Gastroesophageal sphincter (tissue), 4 donors: ENCODE results near the gene PPP1R14B. TPM values are rescaled to one million over a fixed set of nuclear protein-coding genes. Genes with fewer than 3 reads are reported as not detected.

Source experiments
- ATAC-seq: fragments of 150-250 bp; one replicate; pipeline ENCODE4 v1.9.1; 2016; ENCODE audit warnings: mild to moderate bottlenecking, moderate library complexity
- H3K27ac ChIP-seq, 4 donors: fragments of 200-600 bp; sonication (generic) in 3 of 4; 1 replicate in 3 of 4; 2 replicates in 1 of 4; pipeline ENCODE4 v1.5.1; 2016 to 2019
- H3K27me3 ChIP-seq: fragments of 200-600 bp; sonication (generic); one replicate; pipeline ENCODE4 v1.5.1; 2019
- H3K36me3 ChIP-seq, 2 donors: fragments of 200-600 bp; sonication (generic); one replicate each; pipeline ENCODE4 v1.5.1; 2019; ENCODE audit warnings: control low read depth in 1 of 2
- H3K4me1 ChIP-seq, 3 donors: fragments of 200-600 bp; sonication (generic); 1 replicate in 2 of 3; 2 replicates in 1 of 3; pipeline ENCODE4 v1.5.1; 2016 to 2019; ENCODE audit warnings: control low read depth in 2 of 3
- H3K4me3 ChIP-seq, 2 donors: fragments of 200-600 bp; sonication (generic); one replicate each; pipeline ENCODE4 v1.5.1; 2019; ENCODE audit warnings: mild to moderate bottlenecking in 1 of 2, moderate library complexity in 1 of 2
- H3K9me3 ChIP-seq, 3 donors: fragments of 200-600 bp; sonication (generic); one replicate each; pipeline ENCODE4 v1.5.1; 2017 to 2019; ENCODE audit warnings: control low read depth in 2 of 3
- CTCF ChIP-seq, 4 experiments: fragments of 200-600 bp in 2 of 4; fragments of 450-650 bp in 2 of 4; sonication (generic) in 1 of 4; IDR thresholded peaks; one replicate each; pipeline ENCODE4 v1.5.1; 2017 to 2019; ENCODE audit warnings: antibody characterized with exemption in 4 of 4, mild to moderate bottlenecking in 2 of 4, moderate library complexity in 2 of 4
- EP300 ChIP-seq: sonication (generic); formaldehyde crosslinking; IDR thresholded peaks from one replicate; pipeline ENCODE4 v1.6.1; 2017; ENCODE audit warnings: antibody characterized with exemption, mild to moderate bottlenecking
- POLR2A ChIP-seq, 2 donors: fragments of 450-650 bp; IDR thresholded peaks; one replicate each; pipeline ENCODE4 v1.6.1; 2017; ENCODE audit warnings: antibody characterized with exemption in 2 of 2, mild to moderate bottlenecking in 2 of 2, moderate library complexity in 1 of 2
- POLR2AphosphoS5 ChIP-seq: sonication (generic); formaldehyde crosslinking; IDR thresholded peaks from one replicate; pipeline ENCODE4 v1.6.1; 2017; ENCODE audit warnings: antibody characterized with exemption
- WGBS, 2 donors: methylation state at CpG; one replicate each; pipeline ENCODE4 v1.1.5; 2018; ENCODE audit warnings: low coverage in 1 of 2; 5-methylcytosine and 5-hydroxymethylcytosine counted together
- total RNA-seq, 4 donors: library from RNA; depleted of rRNA; stranded (reverse); fragments of >200 nt; gene quantifications; one replicate each; pipeline ENCODE4 v1.1.0, GENCODE V29; 2016

PPP1R14B gene
- total RNA-seq, 4 donors from 2014 or later = 37.2 to 123 (median 70.9) TPM

GRCh38 chr11:64259533-64260067, 12.9 kb upstream of the PPP1R14B start:
- 76 to 93% methylated on average over 2 to 4 of the region's 4 CpGs for WGBS, 2 donors
- H3K36me3 ChIP-seq = peaks cover 0 to 98% of the 10 kb centered on the region in 2 donors
- TF ChIP-seq CTCF (IDR thresholded peaks at IDR 0.05) (no peak), POLR2AphosphoS5 (no peak), EP300 (no peak), POLR2A (IDR thresholded peaks at IDR 0.05) (no peak)
- no peaks in the 10 kb centered on the region for H3K9me3 ChIP-seq
- ATAC-seq = no peak
- no peak overlapping the region for H3K27ac ChIP-seq
- no peak overlapping the region for H3K4me3 ChIP-seq
- H3K27me3 ChIP-seq = no peaks in the 10 kb centered on the region
- H3K4me1 ChIP-seq = no peaks in the 10 kb centered on the region

- 20 to 87% methylated on average over 1 to 7 of the region's 32 CpGs for WGBS, 2 donors
- Histone ChIP-seq H3K36me3 (peaks cover 0 to 97% of the 10 kb centered on the region in 2 donors), H3K4me1 (peaks cover 0 to 4% (median 0%) of the 10 kb centered on the region in 3 donors), H3K27me3 (no peaks in the 10 kb centered on the region), H3K9me3 (no peaks in the 10 kb centered on the region), H3K27ac (no peak overlapping the region), H3K4me3 (no peak overlapping the region)
- ATAC-seq = no peak
- TF ChIP-seq CTCF (IDR thresholded peaks at IDR 0.05) (no peak), EP300 (no peak), POLR2AphosphoS5 (no peak), POLR2A (IDR thresholded peaks at IDR 0.05) (no peak)
Measured at GRCh38 chr11:64258946-64259532, 12.3 kb upstream of the PPP1R14B start.

- Histone ChIP-seq H3K36me3 (peaks cover 0 to 90% of the 10 kb centered on the region in 2 donors), H3K27ac (no peak overlapping the region), H3K27me3 (no peaks in the 10 kb centered on the region), H3K4me1 (peaks cover 0 to 11% (median 4%) of the 10 kb centered on the region in 3 donors), H3K9me3 (no peaks in the 10 kb centered on the region), H3K4me3 (no peak overlapping the region)
- TF ChIP-seq POLR2AphosphoS5 (no peak), CTCF (IDR thresholded peaks at IDR 0.05) (no peak), POLR2A (IDR thresholded peaks at IDR 0.05) (no peak), EP300 (no peak)
- 91% methylated on average over 14 of the region's 24 CpGs; no CpG with 5 or more reads in 1 of the 2 donors for WGBS, 2 donors
- ATAC-seq = no peak
Measured at GRCh38 chr11:64258356-64258755, 11.6 kb upstream of the PPP1R14B start.

- Histone ChIP-seq H3K27me3 (no peaks in the 10 kb centered on the region), H3K4me3 (no peak overlapping the region), H3K36me3 (peaks cover 0 to 70% of the 10 kb centered on the region in 2 donors), H3K4me1 (peaks cover 0 to 30% (median 18%) of the 10 kb centered on the region in 3 donors), H3K9me3 (no peaks in the 10 kb centered on the region), H3K27ac (no peak overlapping the region)
- TF ChIP-seq POLR2A (IDR thresholded peaks at IDR 0.05) (no peak), POLR2AphosphoS5 (no peak), CTCF (IDR thresholded peaks at IDR 0.05) (no peak), EP300 (no peak)
- WGBS, 2 donors = no CpG with 5 or more reads among the region's 15 CpGs
- ATAC-seq = no peak
Measured at GRCh38 chr11:64256300-64256699, 9.6 kb upstream of the PPP1R14B start.
